ENCODE data around the gene OGDH. TPM values are rescaled to one million over a fixed set of nuclear protein-coding genes. Genes with fewer than 3 reads are reported as not detected.

OGDH gene
- total and polyA plus RNA-seq, 2 of the 13 experiments (the other 11 are each of a cell fraction or from before 2014, with no cell fraction given), result 17.4 to 25.4 TPM

DNA sequence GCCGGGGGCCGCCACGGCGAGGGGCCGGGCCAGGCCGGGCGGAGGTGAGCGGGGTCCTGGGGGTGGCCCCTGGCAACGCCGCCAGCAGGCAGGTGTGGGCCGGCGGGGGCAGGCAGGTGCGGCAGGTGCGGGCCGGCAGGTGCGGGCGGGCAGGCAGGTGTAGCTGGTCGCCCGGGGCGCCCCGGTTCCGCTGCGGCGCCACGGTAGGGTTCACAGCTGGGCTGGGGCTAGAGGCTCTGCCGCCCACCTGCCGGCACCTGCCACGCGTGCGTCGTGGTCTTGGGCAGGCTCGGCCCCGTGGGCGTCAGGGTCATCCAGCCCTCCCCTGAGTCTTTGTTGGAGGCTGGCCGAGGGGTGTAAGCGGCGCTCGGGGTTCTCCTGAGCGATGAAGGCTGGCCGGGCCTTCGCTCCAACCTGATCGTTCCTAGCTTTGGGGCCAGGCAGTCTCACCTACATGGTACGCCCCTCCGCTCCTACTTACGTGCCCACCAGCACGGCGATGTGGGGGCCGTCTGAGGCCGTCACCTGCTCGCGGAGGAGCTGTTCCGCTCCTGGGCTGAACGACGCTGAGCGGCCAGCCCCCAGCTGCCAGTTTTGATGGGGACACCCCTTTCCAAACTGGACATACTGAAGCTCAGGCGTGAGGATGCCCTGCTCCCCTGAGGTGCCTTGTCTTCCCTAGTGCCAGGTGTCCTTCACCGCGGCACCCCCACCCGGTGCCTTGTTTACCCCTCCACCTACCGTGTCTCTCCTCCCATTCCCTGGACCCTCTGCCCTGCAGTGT lies 142.7 kb downstream of the OGDH start (continued):
- TF ChIP-seq ZNF280B (CRISPR knock-in tag; IDR thresholded peaks at IDR 0.05; ENCODE audit: borderline replicate concordance) (0 out of 2 replicates have a peak, but pooled peaks have one; percentile 33), HMGXB4 (CRISPR knock-in tag; IDR thresholded peaks at IDR 0.05; ENCODE audit: borderline replicate concordance in 1 of 2, low read depth in 1 of 2) (no peak), IRF1 (CRISPR knock-in tag; IDR thresholded peaks at IDR 0.05; ENCODE audit: low read depth) (no peak), SRSF1 (optimal IDR thresholded peaks at IDR 0.05; ENCODE audit: low read depth, low read length) (no peak), HOXD1 (CRISPR knock-in tag; IDR thresholded peaks at IDR 0.05) (no peak), NPAS2 (CRISPR knock-in tag; IDR thresholded peaks at IDR 0.05; ENCODE audit: borderline replicate concordance) (no peak), NCOR1 (IDR thresholded peaks at IDR 0.05; ENCODE audit: borderline replicate concordance, low read length) (no peak), SETDB1 (CRISPR knock-in tag; IDR thresholded peaks at IDR 0.05; ENCODE audit: borderline replicate concordance) (no peak), NR2C2 (CRISPR knock-in tag; IDR thresholded peaks at IDR 0.05; ENCODE audit: borderline replicate concordance) (0 out of 2 replicates have a peak, but pooled peaks have one; percentile 20), TBX3 (IDR thresholded peaks at IDR 0.05; ENCODE audit: borderline replicate concordance) (no peak), ZC3H13 (CRISPR knock-in tag; IDR thresholded peaks at IDR 0.05) (0 out of 2 replicates have a peak, but pooled peaks have one; percentile 43), ZNF850 (CRISPR knock-in tag; conservative IDR thresholded peaks at IDR 0.05) (no peak), TBP (CRISPR knock-in tag; IDR thresholded peaks at IDR 0.05) (no peak), ZNF569 (CRISPR knock-in tag; IDR thresholded peaks at IDR 0.05; ENCODE audit: borderline replicate concordance) (no peak), MTA3 (CRISPR knock-in tag; IDR thresholded peaks at IDR 0.05) (no peak), YEATS2 (CRISPR knock-in tag; IDR thresholded peaks at IDR 0.05; ENCODE audit: borderline replicate concordance) (no peak), SAFB2 (CRISPR knock-in tag; IDR thresholded peaks at IDR 0.05; ENCODE audit: borderline replicate concordance, low read depth) (0 out of 2 replicates have a peak, but pooled peaks have one; percentile 37), ATF3 (CRISPR knock-in tag; IDR thresholded peaks at IDR 0.05) (no peak), KDM6A (CRISPR knock-in tag; IDR thresholded peaks at IDR 0.05; ENCODE audit: low read depth) (no peak), ZNF7 (CRISPR knock-in tag; IDR thresholded peaks at IDR 0.05) (no peak), HOXA7 (CRISPR knock-in tag; IDR thresholded peaks at IDR 0.05) (no peak), ZNF451 (CRISPR knock-in tag; IDR thresholded peaks at IDR 0.05) (peak; percentile 34; the same call in 1 of the 2 replicates)
- TF ChIP-seq, protein P1, sequence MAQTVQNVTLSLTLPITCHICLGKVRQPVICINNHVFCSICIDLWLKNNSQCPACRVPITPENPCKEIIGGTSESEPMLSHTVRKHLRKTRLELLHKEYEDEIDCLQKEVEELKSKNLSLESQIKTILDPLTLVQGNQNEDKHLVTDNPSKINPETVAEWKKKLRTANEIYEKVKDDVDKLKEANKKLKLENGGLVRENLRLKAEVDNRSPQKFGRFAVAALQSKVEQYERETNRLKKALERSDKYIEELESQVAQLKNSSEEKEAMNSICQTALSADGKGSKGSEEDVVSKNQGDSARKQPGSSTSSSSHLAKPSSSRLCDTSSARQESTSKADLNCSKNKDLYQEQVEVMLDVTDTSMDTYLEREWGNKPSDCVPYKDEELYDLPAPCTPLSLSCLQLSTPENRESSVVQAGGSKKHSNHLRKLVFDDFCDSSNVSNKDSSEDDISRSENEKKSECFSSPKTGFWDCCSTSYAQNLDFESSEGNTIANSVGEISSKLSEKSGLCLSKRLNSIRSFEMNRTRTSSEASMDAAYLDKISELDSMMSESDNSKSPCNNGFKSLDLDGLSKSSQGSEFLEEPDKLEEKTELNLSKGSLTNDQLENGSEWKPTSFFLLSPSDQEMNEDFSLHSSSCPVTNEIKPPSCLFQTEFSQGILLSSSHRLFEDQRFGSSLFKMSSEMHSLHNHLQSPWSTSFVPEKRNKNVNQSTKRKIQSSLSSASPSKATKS (CRISPR knock-in tag; IDR thresholded peaks at IDR 0.05), result no peak
